OCI-LY3 (cell line): ENCODE data around the gene SPOP.

ENCODE experiments used
- H2AFZ ChIP-seq: fragments of 200-600, 300-600 bp; shearing (Covaris generic); 2 replicates; pipeline ENCODE4 v1.6.0; 2014; ENCODE audit warnings: antibody characterized with exemption, low read depth, low read length
- H3K27ac ChIP-seq: fragments of 200-600, 300-600 bp; sonication (generic); 2 replicates; pipeline ENCODE4 v1.5.1; 2014; ENCODE audit warnings: mild to moderate bottlenecking, low read length, moderate library complexity, mixed read lengths
- H3K27me3 ChIP-seq: fragments of 200-600, 300-600 bp; sonication (generic); 2 replicates; pipeline ENCODE4 v1.6.1; 2014; ENCODE audit warnings: low read depth, low read length, mixed read lengths
- H3K36me3 ChIP-seq: fragments of 200-600, 300-600 bp; sonication (generic); replicated peaks from 2 replicates; pipeline ENCODE3; 2014; ENCODE audit warnings: low read depth, low read length, mixed read lengths
- H3K4me1 ChIP-seq: fragments of 300-600, 200-600 bp; sonication (generic); 2 replicates; pipeline ENCODE4 v1.6.1; 2014; ENCODE audit warnings: low read length, mixed read lengths
- H3K4me2 ChIP-seq: fragments of 200-600, 300-600 bp; sonication (generic); 2 replicates; pipeline ENCODE4 v1.6.1; 2014; ENCODE audit warnings: low read length, mixed read lengths
- H3K4me3 ChIP-seq: fragments of 300-600, 200-600 bp; sonication (generic); 2 replicates; pipeline ENCODE4 v1.5.1; 2014; ENCODE audit warnings: antibody characterized with exemption, mild to moderate bottlenecking, low read length, moderate library complexity
- H3K79me2 ChIP-seq: fragments of 300-600, 200-600 bp; shearing (Covaris generic); 2 replicates; pipeline ENCODE4 v1.6.1; 2014; ENCODE audit warnings: mild to moderate bottlenecking, low read length, mixed read lengths
- H3K9ac ChIP-seq: fragments of 300-600, 200-600 bp; shearing (Covaris generic); 2 replicates; pipeline ENCODE4 v1.6.0; 2014; ENCODE audit warnings: mild to moderate bottlenecking, low read length, moderate library complexity
- H3K9me3 ChIP-seq: fragments of 200-600, 300-600 bp; shearing (Covaris generic); 2 replicates; pipeline ENCODE4 v1.6.1; 2014; ENCODE audit warnings: low read length, mixed read lengths; ENCODE audit not compliant: insufficient read depth
- H4K20me1 ChIP-seq: fragments of 200-600, 300-600 bp; sonication (generic); 2 replicates; pipeline ENCODE4 v1.6.1; 2016; ENCODE audit warnings: low read length, mixed read lengths; ENCODE audit not compliant: insufficient read depth
- EZH2phosphoT487 ChIP-seq: fragments of 200-600 bp; shearing (Covaris generic); IDR thresholded peaks from 2 replicates; pipeline ENCODE4 v1.6.1; 2018; ENCODE audit warnings: antibody characterized with exemption, mixed run types, low read depth
- TF ChIP-seq, protein P1 (sequence below): fragments of 200-600, 300-600 bp; sonication (generic); IDR thresholded peaks from 2 replicates; pipeline ENCODE4 v1.5.1; 2014; ENCODE audit warnings: antibody characterized with exemption, low read length, low read depth

SPOP gene

DNA sequence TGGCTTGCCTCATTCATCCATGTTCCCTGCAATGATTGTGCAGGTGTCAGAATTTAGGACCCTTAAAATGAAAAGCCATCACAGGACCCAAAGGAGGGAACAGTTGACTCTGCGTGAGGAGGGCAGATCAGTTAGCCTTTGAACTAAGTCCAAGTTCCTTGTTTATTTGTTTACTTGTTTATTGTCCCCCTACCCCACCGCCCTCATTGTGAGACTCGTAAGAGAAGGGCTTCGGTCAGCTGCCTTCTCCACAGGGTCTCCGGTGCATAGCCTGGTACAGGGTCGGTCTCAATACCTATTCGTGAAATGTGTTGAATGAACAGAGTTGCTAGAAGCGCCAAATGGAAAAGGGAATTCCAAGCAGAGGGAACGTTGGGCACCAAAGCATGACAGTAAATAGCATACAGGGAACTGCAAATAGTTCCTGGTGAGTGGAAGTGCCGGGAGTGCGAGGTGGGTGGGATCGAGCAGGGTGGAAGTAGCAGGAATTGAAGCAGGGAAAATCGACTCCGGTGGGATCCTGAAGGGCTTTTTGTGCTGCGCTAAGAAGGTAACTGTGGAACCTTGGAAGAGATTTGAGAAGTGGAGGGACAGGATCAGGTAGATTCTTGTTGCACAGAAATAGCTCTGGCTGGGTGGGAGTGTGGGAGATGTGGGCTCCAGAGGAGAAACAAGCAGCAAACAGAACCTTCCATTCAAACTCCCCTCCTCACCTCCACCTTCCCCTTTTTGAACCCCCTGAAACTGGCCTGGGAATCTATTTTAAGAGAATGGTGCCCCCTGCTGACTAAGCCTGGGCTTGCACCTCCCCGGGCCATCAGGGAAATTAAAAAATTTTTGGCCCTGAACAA lies 17.2 kb upstream of the SPOP start:
- Histone ChIP-seq H3K79me2 (no peaks in the 10 kb centered on the region), H3K4me1 (peaks cover 17% of the 10 kb centered on the region), H3K4me2 (peak overlapping the region; percentile 51), H3K27ac (no peak overlapping the region), H3K9ac (no peak overlapping the region), H2AFZ (no peak overlapping the region), H3K4me3 (no peak overlapping the region), H3K9me3 (no peaks in the 10 kb centered on the region), H3K27me3 (no peaks in the 10 kb centered on the region), H4K20me1 (no peaks in the 10 kb centered on the region), H3K36me3 (peaks cover 3% of the 10 kb centered on the region)
- TF ChIP-seq EZH2phosphoT487: no peak
- TF ChIP-seq, protein P1, sequence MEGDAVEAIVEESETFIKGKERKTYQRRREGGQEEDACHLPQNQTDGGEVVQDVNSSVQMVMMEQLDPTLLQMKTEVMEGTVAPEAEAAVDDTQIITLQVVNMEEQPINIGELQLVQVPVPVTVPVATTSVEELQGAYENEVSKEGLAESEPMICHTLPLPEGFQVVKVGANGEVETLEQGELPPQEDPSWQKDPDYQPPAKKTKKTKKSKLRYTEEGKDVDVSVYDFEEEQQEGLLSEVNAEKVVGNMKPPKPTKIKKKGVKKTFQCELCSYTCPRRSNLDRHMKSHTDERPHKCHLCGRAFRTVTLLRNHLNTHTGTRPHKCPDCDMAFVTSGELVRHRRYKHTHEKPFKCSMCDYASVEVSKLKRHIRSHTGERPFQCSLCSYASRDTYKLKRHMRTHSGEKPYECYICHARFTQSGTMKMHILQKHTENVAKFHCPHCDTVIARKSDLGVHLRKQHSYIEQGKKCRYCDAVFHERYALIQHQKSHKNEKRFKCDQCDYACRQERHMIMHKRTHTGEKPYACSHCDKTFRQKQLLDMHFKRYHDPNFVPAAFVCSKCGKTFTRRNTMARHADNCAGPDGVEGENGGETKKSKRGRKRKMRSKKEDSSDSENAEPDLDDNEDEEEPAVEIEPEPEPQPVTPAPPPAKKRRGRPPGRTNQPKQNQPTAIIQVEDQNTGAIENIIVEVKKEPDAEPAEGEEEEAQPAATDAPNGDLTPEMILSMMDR: peak; percentile 95

DNA sequence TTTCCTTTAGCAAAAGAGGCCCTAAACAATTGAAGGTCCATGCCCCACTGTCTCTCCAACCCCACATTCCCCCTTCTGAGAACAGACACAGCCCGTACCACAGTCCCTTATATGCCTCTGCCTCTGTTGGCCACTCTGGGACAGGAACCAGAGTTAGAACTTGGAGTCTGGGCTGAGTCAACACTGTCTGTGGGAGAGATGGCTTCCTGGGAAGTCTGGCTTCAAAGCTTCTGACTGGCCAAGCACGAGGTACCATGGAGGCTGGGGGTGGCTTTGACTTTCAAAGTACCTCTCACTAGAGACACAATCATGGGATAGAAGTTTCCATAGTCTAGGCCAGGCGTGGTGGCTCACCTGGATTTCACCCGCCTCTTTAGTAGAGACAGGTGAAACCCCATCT lies 14.9 kb upstream of the SPOP start:
- Histone ChIP-seq H3K4me3 (no peak overlapping the region), H3K4me1 (peaks cover 17% of the 10 kb centered on the region), H3K4me2 (no peak overlapping the region), H2AFZ (no peak overlapping the region), H3K79me2 (no peaks in the 10 kb centered on the region), H3K27ac (no peak overlapping the region), H4K20me1 (no peaks in the 10 kb centered on the region), H3K27me3 (no peaks in the 10 kb centered on the region), H3K9me3 (no peaks in the 10 kb centered on the region), H3K36me3 (no peaks in the 10 kb centered on the region), H3K9ac (no peak overlapping the region)
- TF ChIP-seq, protein P1: no peak
- TF ChIP-seq EZH2phosphoT487: no peak

DNA sequence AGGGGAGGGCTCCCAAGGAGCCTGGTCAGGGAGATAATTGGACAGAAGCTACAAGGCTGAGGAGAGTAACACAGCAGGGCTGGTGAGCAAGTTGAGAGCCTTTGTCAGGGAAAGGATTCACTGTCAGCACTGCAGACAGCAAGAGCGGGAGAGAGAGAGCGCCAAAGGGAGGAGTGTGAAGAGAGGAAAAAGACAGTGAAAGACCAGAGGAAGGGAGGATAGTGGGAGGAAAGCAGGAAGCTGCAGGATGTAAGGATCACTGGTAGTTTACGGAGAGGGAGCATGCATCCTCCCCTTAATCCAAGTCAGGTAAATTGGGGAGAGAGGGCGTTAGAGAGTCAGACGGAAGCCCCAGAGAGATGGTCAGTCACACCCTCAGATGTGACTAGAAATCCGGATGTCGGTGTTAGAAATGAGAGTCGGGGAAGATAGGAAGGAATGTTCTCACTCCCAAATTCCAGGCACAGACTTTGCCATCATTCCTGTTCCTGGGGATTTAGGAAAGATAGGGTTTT lies 13.8 kb upstream of the SPOP start:
- Histone ChIP-seq H3K4me3 (no peak overlapping the region), H3K4me2 (no peak overlapping the region), H2AFZ (no peak overlapping the region), H3K9ac (no peak overlapping the region), H3K36me3 (no peaks in the 10 kb centered on the region), H4K20me1 (no peaks in the 10 kb centered on the region), H3K4me1 (peaks cover 17% of the 10 kb centered on the region), H3K9me3 (no peaks in the 10 kb centered on the region), H3K79me2 (no peaks in the 10 kb centered on the region), H3K27ac (no peak overlapping the region), H3K27me3 (no peaks in the 10 kb centered on the region)
- TF ChIP-seq, protein P1: no peak
- TF ChIP-seq EZH2phosphoT487: no peak

DNA sequence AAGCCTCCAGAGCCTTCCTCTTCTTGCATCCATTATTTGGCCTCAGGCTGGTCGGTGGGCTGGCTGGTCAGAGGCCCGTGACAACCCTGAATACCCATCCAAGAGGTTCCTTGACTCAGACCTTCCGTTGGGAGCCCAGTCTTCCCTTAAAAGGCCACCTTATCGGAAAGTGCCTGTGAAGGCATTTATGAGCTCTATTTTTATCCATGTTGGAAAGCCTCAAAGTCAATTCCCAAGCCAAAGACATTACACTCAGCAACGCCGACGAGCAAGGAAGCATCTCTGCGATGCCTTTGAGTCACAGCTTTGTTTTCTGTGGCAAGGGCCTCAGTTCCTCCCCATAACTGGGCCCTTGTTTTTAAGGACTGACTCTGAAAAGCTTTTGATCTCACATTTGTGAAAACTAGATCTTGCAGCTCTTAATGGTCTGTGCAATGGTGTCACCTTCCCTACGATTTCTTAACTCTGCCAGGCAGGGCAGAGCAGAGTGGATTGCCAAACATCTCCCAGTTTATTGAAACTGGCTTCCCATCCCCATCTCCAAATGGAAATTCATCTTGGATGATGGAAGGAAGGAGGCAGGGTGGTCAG lies 13.3 kb upstream of the SPOP start:
- Histone ChIP-seq H3K4me3 (no peak overlapping the region), H2AFZ (no peak overlapping the region), H3K9me3 (no peaks in the 10 kb centered on the region), H4K20me1 (no peaks in the 10 kb centered on the region), H3K36me3 (no peaks in the 10 kb centered on the region), H3K4me1 (peaks cover 11% of the 10 kb centered on the region), H3K27ac (no peak overlapping the region), H3K79me2 (no peaks in the 10 kb centered on the region), H3K9ac (no peak overlapping the region), H3K4me2 (no peak overlapping the region), H3K27me3 (no peaks in the 10 kb centered on the region)
- TF ChIP-seq, protein P1: no peak
- TF ChIP-seq EZH2phosphoT487: no peak
